ENCODE data around the gene CCDC102B. TPM values are rescaled to one million over a fixed set of nuclear protein-coding genes. Genes with fewer than 3 reads are reported as not detected.
"Not testable (repeated sequence)": the region's sequence is repeated elsewhere in the genome, so short reads cannot be mapped to it uniquely, and the experiment has no call there.

Gene CCDC102B
- total RNA-seq, result 4.4 TPM
- long read RNA-seq, partial matches to known transcripts, result 0 of 4 reads
- long read RNA-seq, other reads (novel, unspliced or antisense), result 2 of 4 reads

DNA sequence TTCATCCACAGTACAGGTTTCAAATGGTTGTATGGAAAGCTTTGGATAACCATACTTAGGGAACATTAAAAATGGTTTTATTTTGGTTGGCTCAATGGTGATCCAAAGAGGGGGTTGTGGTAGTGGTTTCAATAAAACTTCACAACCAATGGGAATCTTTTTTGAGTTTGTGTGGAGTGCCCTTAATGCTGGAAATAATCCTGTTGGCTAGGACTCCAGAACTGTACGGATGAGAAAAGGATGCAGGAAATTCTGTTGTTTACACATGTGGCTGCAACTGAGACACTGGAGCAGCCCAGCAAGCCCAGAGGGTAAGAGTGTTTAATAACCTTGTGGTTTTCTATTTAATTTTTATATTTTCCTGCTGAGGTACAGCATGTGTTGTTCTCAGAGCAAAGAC lies at the start of gene CCDC102B:
Gene CCDC102B, plus strand, starts transcription at position 210 of the 400 bp plus-strand sequence. CDS start 38,684 bp downstream, outside the sequence.
- DNase-seq (no peak), ATAC-seq (ENCODE audit: poor library complexity) (peak; percentile 62)
- intact Hi-C loops (cut with DNase I), result no loop called here

DNA sequence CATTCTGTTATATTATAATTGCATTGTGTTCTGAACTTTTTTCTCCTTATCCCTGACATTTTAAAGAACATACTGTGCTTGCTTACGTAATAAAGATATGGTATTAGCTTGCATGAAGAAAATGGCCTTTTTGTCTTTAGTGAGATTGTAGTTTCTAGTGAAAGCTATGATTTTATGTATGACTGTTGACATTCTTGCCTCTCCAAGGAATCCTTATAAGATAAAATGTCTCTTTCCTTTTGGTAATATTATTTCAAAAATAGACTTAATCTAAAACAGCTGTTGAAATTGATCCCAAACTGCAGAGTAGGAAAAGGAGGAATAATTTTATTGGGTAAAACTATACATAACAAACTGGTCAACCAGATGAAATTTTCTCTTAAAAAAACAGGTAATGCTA lies 40.8 kb upstream of the CCDC102B start:
- DNase-seq (no peak), ATAC-seq (ENCODE audit: poor library complexity) (peak; percentile 48)
- intact Hi-C loops (cut with DNase I), result no loop called here

DNA sequence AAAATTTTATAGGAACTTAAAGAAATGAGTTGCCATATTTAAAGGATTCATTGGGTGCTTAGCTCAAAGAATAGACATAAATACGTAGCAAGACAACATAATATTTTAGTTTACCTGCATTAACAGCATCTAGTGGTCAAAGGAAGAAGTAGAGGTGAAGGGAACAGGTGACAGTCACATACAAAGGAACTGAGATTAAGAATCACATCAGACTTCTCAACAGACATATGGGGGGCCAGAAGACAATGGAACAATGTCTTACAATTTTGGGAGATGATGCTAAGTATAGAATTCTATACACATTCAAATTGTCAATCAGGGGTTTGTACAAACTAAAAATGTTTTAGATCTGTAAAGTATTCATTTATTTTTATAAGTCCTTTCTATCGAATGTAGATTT lies 38.6 kb upstream of the CCDC102B start:
- ATAC-seq (ENCODE audit: poor library complexity), result no peak
- DNase-seq, result no peak
- intact Hi-C loops (cut with DNase I), result no loop called here

DNA sequence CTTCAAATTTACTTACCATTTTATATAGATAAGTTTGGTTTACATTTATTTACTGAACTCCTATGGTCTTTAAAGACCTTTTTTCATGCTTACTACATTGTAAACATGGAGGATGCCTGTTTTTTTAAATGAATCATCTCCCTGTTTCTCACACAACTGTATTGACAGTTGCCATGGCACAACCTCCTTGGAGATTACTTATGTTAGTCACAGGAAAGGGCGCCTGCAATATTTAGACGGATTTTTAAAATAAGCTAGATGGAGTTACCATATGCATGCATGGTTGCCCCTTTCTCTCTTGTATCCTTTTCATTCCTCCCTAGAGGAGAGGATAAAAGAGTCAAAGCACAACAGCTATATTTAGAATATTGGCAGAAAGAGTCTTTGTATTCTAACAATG lies 34.8 kb upstream of the CCDC102B start:
- ATAC-seq (ENCODE audit: poor library complexity) (no peak), DNase-seq (no peak)
- intact Hi-C loops (cut with DNase I), result no loop called here

DNA sequence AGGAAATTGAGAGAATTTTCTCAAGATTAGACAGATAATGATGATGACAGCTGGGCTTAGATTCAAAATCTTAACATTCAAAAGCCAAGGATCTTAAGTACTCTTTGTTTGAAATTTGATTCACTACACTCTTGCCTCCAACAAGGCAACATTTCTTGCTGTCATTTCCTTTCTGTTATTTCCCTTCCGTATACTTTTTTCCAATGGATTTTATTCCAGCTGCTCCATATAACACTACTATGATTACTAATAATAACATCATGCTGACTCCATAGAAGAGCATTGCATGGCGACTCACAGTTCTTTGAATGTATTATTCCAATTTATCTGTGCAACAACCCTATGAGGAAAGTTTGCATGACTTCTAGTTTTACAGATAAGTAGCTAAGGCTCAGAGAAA lies 33.9 kb upstream of the CCDC102B start:
- intact Hi-C loops (cut with DNase I), result no loop called here
- ATAC-seq (ENCODE audit: poor library complexity) (no peak), DNase-seq (no peak)

DNA sequence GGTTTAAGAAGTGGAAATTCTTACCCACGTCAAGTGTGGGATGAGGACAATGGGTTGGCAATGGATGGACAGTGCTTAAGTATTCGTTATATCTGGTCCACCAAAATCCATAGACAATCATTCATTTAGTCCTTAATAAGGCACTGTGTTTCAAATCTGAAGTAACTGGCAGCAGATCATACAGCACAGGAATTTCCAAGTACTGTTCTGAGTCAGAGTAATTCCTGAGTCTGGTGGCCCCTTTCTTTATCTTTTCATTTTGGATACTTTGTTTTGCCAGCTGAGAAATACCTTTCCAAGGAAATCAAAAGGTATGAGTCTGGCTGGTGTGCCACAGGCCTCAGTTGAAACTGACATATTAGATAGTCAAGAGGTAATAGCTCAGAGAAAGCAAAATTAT lies 31.4 kb upstream of the CCDC102B start:
- ATAC-seq (ENCODE audit: poor library complexity) (no peak), DNase-seq (no peak)
- intact Hi-C loops (cut with DNase I), result no loop called here

DNA sequence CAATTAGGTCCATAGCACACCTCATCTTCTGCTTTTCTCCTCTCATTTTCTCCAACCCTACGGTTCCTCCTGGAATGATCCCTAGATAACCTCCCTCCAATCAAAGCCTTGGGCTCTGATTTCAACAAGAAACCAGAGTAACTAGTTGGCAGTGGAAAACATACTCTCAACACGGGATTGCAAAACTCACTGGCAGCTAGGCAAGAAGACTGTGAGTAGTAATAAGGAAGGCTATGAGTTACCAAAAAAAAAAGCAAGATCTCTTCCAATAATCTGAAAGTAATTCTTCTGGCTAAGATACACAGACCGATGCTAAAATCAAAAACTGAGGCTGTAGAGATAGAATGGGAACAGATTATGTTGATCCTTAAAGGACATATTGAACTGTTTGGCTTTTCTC lies 28.4 kb upstream of the CCDC102B start:
- intact Hi-C loops (cut with DNase I), result no loop called here
- ATAC-seq (ENCODE audit: poor library complexity), result peak; percentile 93
- peak; percentile 42 for DNase-seq

DNA sequence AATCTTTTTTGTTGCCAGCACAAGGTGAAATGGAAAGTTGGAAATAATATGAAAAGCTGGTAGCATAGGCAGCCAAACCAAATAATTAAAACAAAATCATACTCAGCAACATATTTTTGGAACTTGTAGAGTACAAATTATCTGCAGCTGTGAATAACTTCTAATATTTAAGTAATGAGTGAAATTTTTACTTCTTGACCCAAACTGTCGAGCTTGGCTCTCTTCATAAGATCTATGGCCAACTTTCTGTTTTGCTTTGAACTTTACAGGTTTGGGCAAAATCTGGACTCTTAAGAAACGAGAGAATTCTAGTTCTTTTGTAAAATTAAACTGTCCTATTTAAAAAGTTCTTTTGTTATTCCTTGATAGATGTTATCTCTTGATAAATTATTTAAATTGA lies 25.6 kb upstream of the CCDC102B start:
- intact Hi-C loops (cut with DNase I), result no loop called here
- peak; percentile 40 for ATAC-seq (ENCODE audit: poor library complexity)

DNA sequence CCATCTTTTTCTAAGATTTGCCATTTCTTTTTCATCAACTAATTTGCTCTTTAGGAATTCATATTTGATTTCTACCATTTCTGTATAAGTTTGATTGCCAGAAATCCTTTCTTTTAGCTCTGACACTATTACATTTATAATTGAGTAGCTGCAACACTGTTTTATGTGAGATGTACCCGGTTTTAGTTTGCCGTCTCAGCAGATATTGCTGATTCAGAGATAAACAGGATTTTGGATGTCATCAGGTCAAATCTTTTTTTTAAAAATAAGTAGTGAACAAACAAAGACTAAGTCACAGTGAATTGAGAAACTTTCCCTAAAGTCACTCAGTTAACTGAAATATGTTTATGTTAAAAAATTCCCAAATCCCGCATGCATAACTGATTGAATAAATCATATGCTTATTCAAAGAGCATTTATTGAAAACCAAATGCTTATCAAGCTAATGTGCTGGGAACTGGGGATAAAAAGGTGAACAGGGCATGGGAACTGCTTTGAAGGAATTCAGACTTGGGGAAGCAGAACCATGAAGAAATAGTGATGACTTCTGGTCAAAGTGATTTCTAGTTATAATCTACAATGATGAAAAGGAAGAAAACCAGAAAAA lies 19.5 kb upstream of the CCDC102B start:
- ATAC-seq (ENCODE audit: poor library complexity), result no peak
- intact Hi-C loops (cut with DNase I), result no loop called here
- DNase-seq, result no peak

More for the DNA sequence above, 25.6 kb upstream of the CCDC102B start:
- no peak for DNase-seq

DNA sequence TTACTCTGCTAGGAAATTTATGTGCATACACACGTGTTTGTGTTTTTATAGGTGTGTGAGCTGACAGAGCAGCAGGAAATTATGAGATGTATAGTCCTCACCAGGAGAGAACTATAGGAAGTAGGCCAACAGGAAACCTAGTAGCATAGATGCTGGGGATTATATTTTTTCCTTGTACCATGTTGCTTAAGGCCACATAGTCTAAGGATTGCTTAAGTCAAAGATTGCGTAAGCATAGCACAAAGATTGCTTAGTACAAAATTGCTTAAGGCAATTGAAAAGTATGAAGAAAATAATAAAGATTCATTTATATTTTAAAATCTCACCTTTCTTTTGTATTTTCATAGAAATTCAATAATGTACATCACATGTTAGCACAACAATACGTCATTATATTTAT lies 18.7 kb upstream of the CCDC102B start:
- DNase-seq (no peak), ATAC-seq (ENCODE audit: poor library complexity) (no peak)
- intact Hi-C loops (cut with DNase I), result no loop called here

DNA sequence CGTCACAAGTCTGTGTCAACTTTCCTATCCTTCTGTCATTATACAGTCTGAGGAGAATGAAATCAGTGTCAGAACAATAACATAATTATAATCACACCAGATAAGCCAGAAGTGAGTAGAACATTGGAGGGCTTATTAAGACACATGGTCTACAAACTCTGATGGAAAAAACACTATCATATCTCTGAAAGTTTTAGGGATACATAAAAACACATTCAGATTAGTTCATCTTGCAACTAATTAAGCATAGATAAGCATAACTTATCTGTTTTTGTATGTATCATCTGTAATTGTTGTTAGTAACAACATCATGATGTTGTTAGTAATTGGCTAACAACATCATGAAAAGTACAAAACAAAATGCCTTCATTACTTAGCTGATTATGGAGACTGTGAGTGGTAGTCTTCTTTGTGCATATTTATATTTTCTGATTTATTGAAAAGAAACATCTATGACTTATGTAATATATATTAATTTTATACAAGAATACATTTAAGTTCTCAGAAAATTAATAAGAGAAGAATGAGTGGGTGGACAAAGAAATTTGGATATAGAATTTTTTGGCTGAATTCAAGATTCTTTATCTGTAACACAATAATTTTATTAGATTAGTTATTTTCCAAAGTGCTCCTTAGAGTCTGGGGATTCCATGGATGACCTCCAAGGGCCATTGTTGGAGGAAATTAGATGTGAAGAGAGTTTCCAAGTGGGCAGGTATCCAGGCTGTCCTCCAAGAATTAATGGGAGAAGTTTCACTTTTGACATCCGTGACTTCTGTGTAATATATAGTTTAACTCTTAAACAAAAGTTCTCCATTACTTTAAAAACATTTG lies 16.9 kb upstream of the CCDC102B start:
- ATAC-seq (ENCODE audit: poor library complexity), result no peak
- intact Hi-C loops (cut with DNase I), result no loop called here
- no peak for DNase-seq

DNA sequence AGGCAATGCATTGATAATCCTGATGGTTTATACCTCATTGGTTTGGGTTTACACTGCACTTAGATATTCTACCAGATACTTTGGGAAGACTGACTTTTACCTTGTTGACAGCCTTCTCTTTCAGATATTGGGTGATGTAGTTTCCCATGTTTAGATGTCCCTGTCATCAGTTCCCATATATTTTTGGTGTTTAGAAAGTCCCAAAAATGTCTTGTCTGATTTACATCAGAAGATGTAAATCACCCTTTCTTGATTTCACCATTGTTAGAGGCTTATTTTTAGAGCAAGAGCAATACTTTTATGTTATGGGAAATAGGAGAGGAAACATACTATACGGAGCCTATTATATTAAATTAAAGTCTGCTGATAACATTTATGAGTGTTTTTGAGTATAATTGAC lies 14.4 kb upstream of the CCDC102B start:
- intact Hi-C loops (cut with DNase I), result no loop called here
- DNase-seq (no peak), ATAC-seq (ENCODE audit: poor library complexity) (no peak)

DNA sequence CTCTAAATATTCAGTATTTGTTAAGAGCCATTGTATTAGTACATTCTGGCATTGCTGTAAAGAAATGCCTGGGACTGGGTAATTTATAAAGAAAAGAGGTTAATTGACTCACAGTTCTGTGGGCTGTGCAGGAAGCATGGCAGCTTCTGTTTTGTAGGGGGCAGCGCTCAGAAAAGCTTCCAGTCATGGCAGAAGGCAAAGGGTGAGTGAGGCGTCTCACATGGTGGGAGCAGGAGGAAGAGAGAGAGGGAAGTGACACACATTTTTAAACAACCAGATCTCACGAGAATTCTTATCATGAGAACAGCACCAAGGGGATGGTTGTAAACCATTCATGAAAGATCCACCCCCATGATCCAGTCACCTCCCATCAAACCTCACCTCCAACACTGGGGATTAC lies 13.8 kb upstream of the CCDC102B start:
- DNase-seq (no peak), ATAC-seq (ENCODE audit: poor library complexity) (no peak)
- intact Hi-C loops (cut with DNase I), result no loop called here

DNA sequence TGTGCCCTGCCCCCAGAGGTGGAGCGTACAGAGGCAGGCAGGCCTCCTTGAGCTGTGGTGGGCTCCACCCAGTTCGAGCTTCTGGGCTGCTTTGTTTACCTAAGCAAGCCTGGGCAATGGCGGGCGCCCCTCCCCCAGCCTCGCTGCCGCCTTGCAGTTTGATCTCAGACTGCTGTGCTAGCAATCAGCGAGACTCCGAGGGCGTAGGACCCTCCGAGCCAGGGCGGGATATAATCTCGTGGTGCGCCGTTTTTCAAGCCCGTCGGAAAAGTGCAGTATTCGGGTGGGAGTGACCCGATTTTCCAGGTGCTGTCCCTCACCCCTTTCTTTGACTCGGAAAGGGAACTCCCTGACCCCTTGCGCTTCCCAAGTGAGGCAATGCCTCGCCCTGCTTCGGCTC lies 7.6 kb upstream of the CCDC102B start:
- intact Hi-C loops (cut with DNase I); ATAC-seq (ENCODE audit: poor library complexity); DNase-seq: not testable (repeated sequence)

DNA sequence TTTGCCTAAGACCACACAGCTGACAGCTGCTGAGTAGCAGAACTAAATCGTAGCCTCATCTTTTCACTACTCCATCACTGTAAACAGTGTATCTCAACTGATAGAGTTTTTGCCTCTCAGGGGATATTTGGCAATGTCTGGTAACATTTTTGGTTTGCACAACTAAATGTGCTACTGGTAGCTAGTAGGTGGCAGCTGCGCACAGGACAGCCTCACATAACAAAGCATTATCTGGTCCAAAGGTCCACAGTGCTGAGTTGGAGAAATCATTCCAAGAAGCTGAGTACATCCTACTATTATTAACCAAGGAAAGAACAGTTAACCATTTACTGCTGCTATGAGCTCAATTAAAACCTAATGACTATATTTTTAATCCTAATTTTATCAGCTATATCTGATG lies 6.1 kb upstream of the CCDC102B start:
- no peak for DNase-seq
- intact Hi-C loops (cut with DNase I), result no loop called here

DNA sequence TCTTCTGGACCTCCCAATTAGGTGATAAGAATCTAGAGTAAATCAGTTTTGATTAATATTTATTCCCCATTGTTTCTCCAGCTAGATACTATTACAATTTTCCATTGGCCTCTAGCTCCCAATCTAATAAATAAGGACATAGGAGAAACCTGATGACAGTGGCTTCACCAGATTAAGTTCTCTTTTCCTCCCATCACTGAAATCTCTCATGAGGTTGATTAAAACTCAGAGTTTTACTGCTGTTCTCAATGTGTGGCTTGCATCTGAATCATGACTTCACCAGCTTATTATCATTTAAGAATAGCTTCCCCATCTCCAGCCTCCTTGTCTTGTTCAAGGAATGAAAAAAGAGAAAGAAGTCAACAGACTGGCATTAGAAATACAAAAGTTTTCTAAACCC lies 3.9 kb upstream of the CCDC102B start:
- DNase-seq (no peak), ATAC-seq (ENCODE audit: poor library complexity) (no peak)
- intact Hi-C loops (cut with DNase I), result no loop called here

More for the DNA sequence above, 6.1 kb upstream of the CCDC102B start:
- ATAC-seq (ENCODE audit: poor library complexity), result peak; percentile 51

DNA sequence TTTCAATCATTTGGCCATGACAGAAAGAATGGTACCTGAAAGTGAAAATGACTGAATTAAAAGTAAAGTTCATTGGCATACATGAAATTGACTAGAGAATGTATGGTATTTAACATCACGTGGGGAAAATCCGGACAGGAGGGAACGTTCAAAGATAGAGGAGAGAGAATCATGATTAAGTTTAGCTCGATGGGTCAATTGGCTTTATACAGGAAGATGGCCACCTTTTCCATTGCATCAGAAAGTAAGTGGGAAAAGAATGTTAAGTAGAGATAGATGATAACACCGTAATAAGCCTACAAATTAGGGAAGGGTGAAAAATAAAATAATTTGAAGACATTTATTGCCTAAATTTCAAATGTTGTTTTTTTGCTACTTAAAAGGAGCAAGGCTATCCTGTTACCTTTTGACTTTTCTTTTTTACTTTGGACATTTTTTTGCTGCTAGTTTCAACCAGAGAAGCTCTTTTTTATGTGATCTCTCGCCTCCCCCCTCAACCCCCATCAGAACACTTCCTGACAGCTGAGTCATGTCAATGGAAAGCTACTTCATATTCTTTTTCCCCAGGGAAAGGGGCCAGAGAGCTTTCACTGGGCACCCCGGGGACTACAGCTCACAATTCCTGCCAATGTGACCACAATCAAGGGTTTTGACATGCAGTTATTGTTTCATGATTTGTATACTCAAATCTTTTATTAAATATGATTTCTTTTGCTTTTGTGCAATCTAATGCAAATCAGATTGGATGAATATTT lies 767 bp upstream of the CCDC102B start:
- DNase-seq (peak; percentile 45), ATAC-seq (ENCODE audit: poor library complexity) (peak; percentile 86)
- intact Hi-C loops (cut with DNase I), result no loop called here

DNA sequence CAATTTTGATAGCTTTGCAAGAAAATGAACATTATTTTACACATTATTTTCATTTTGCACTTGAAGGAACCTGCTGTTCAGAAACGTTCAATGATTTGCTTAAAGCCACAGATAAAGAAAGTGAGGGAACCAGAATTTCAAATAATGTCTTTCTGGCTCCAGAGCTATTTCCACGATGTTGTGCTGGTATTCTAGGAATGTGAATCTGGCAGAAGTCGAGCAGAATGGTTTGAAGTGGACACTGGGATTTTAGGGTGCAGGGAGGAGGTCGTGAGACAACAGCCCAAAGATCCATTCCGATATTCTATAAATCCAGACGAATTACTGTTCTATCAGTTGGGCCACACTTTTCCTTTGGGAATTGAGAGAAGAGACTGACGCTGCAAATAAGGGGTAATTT lies 2.2 kb downstream of the CCDC102B start:
- DNase-seq (no peak), ATAC-seq (ENCODE audit: poor library complexity) (no peak)
- intact Hi-C loops (cut with DNase I), result no loop called here

DNA sequence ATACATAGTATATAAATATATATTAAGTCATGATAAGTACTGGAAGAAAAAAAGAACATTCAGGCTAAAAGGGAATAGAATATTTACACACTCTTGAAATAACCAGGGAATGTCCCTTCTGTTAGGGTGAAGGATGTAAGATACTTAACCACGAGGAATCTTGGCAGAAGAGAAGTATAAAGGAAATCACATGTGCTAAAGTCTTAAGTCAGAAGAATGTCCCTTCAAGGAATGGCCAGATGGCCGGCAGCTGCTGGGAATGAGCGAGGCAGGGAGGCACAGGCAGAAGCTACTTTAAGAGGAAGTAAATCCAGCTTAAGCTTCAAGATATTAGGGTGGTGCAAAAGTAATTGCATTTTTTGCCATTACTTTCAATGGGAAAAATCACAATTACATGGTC lies 5.5 kb downstream of the CCDC102B start:
- DNase-seq, result peak; percentile 88
- ATAC-seq (ENCODE audit: poor library complexity), result peak; percentile 94
- intact Hi-C loops (cut with DNase I), result no loop called here

DNA sequence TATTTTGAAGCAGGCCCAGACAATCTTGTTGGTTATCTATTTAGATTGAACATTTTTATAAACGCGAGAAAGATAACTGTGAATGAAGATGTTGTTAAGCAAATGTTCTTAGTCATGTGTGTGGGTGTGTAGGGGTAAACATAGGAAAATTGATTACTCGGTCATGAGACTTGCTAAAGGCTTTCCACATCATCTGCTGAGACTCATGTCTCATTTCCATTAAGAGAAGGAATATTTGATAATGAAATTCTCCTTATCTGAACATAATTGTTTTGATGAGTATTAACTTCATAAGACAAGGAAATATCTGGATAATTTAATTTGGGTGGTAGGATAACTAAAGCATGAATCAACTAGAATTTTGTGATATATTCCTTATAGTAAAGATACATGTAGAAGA lies 19.7 kb downstream of the CCDC102B start:
- no peak for DNase-seq
- intact Hi-C loops (cut with DNase I), result no loop called here
- ATAC-seq (ENCODE audit: poor library complexity), result no peak
